SK-N-SH treated with all-trans-retinoic acid at 6 μM for 48 hours (cell line): ENCODE data around the gene DDIAS.
"Not testable (repeated sequence)": the region's sequence is repeated elsewhere in the genome, so short reads cannot be mapped to it uniquely, and the experiment has no call there.

ENCODE experiments used
- ATAC-seq: fragments of 200-7000 bp; cut with Tn5 transposase; 3 replicates; pipeline ENCODE4 v1.9.1; 2020; ENCODE audit warnings: mild to moderate bottlenecking, moderate library complexity
- BACH2 ChIP-seq: fragments of 250-450 bp; sonication (Bioruptor Pico); IDR thresholded peaks from 2 replicates; pipeline ENCODE4 v1.9.0; 2021; ENCODE audit warnings: mild to moderate bottlenecking, borderline replicate concordance
- CSRNP3 ChIP-seq: fragments of 250-450 bp; sonication (Bioruptor Pico); IDR thresholded peaks from 2 replicates; pipeline ENCODE4 v1.5.1; 2021; ENCODE audit warnings: mild to moderate bottlenecking, moderate library complexity
- ESRRG ChIP-seq: fragments of 250-450 bp; sonication (Bioruptor Pico); IDR thresholded peaks from 2 replicates; pipeline ENCODE4 v1.6.1; 2021; ENCODE audit warnings: mild to moderate bottlenecking
- ISL1 ChIP-seq: fragments of 250-450 bp; sonication (Bioruptor Pico); IDR thresholded peaks from 2 replicates; pipeline ENCODE4 v2.1.2; 2022; ENCODE audit warnings: mild to moderate bottlenecking, moderate library complexity
- OSR1 ChIP-seq: fragments of 250-450 bp; sonication (Bioruptor Pico); IDR thresholded peaks from 2 replicates; pipeline ENCODE4 v1.8.0; 2022; ENCODE audit warnings: moderate library complexity, mild to moderate bottlenecking, inconsistent platforms
- POU6F1 ChIP-seq: fragments of 250-450 bp; sonication (Bioruptor Pico); IDR thresholded peaks from 2 replicates; pipeline ENCODE4 v1.8.0; 2021; ENCODE audit warnings: low read depth, mild to moderate bottlenecking, moderate library complexity, borderline replicate concordance
- PPARA ChIP-seq: fragments of 250-450 bp; sonication (Bioruptor Pico); IDR thresholded peaks from 2 replicates; pipeline ENCODE4 v1.5.0; 2020; ENCODE audit warnings: mild to moderate bottlenecking, borderline replicate concordance
- RARB ChIP-seq: fragments of 250-450 bp; sonication (Bioruptor Pico); IDR thresholded peaks from 2 replicates; pipeline ENCODE4 v1.8.0; 2021; ENCODE audit warnings: mild to moderate bottlenecking, moderate library complexity
- SNAI2 ChIP-seq: fragments of 250-450 bp; sonication (Bioruptor Pico); IDR thresholded peaks from 2 replicates; pipeline ENCODE4 v1.5.0; 2020; ENCODE audit warnings: mild to moderate bottlenecking, moderate library complexity
- TOX ChIP-seq: fragments of 250-450 bp; sonication (Bioruptor Pico); IDR thresholded peaks from 2 replicates; pipeline ENCODE4 v1.8.0; 2021; ENCODE audit warnings: mild to moderate bottlenecking, moderate library complexity, borderline replicate concordance
- TSHZ2 ChIP-seq: fragments of 250-450 bp; sonication (Bioruptor Pico); IDR thresholded peaks from 2 replicates; pipeline ENCODE4 v1.5.0; 2020; ENCODE audit warnings: mild to moderate bottlenecking, moderate library complexity
- ZC3H10 ChIP-seq: fragments of 250-450 bp; sonication (Bioruptor Pico); IDR thresholded peaks from 2 replicates; pipeline ENCODE4 v1.5.1; 2021; ENCODE audit warnings: mild to moderate bottlenecking, moderate library complexity
- ZFP3 ChIP-seq: fragments of 250-450 bp; sonication (Bioruptor Pico); IDR thresholded peaks from 2 replicates; pipeline ENCODE4 v1.5.0; 2020; ENCODE audit warnings: mild to moderate bottlenecking, moderate library complexity
- ZFP30 ChIP-seq: fragments of 450-650 bp; formaldehyde crosslinking; IDR thresholded peaks from 2 replicates; pipeline ENCODE4 v1.5.0; 2022; ENCODE audit warnings: mild to moderate bottlenecking, moderate library complexity
- ZNF70 ChIP-seq: fragments of 450-650 bp; formaldehyde crosslinking; IDR thresholded peaks from 2 replicates; pipeline ENCODE4 v1.5.0; 2020; ENCODE audit warnings: mild to moderate bottlenecking, moderate library complexity
- ZNF8 ChIP-seq: fragments of 450-650 bp; formaldehyde crosslinking; IDR thresholded peaks from 2 replicates; pipeline ENCODE4 v1.5.0; 2020; ENCODE audit warnings: mild to moderate bottlenecking, moderate library complexity

The DDIAS gene

GRCh38 chr11:82909015-82909640 is 7.6 kb downstream of the DDIAS start:
- no peak for ATAC-seq
- TF ChIP-seq ZNF70 (CRISPR knock-in tag) (no peak), TSHZ2 (CRISPR knock-in tag) (no peak), SNAI2 (CRISPR knock-in tag) (no peak), OSR1 (CRISPR knock-in tag) (no peak), ZFP3 (CRISPR knock-in tag) (no peak), TOX (no peak), PPARA (no peak), ESRRG (CRISPR knock-in tag) (no peak), RARB (CRISPR knock-in tag) (no peak)

GRCh38 chr11:82919786-82920185 is 18.2 kb downstream of the DDIAS start:
- ATAC-seq, result not testable (repeated sequence)

GRCh38 chr11:82920227-82920626 is 18.7 kb downstream of the DDIAS start:
- not testable (repeated sequence) for ATAC-seq

- peak; percentile 75 for ATAC-seq
- peak; percentile 79 for TF ChIP-seq ZNF70 (CRISPR knock-in tag)
Measured at GRCh38 chr11:82922396-82923173, 21.0 kb downstream of the DDIAS start.

- ATAC-seq, result no peak
- no peak for TF ChIP-seq ZNF8 (CRISPR knock-in tag)
- no peak for TF ChIP-seq PPARA
- no peak for TF ChIP-seq ZFP30 (CRISPR knock-in tag)
- no peak for TF ChIP-seq ZC3H10
- TF ChIP-seq OSR1 (CRISPR knock-in tag), result no peak
Measured at GRCh38 chr11:82924522-82925224, 23.1 kb downstream of the DDIAS start.

GRCh38 chr11:82927264-82927880 is 25.8 kb downstream of the DDIAS start:
- TF ChIP-seq TSHZ2 (CRISPR knock-in tag) (no peak), POU6F1 (CRISPR knock-in tag) (no peak), TOX (no peak), SNAI2 (CRISPR knock-in tag) (no peak), ISL1 (CRISPR knock-in tag) (no peak), BACH2 (CRISPR knock-in tag) (no peak), CSRNP3 (no peak)
- peak; percentile 87 for ATAC-seq
